ENCODE measurements around the gene CLCA1. TPM values are rescaled to one million over a fixed set of nuclear protein-coding genes. Genes with fewer than 3 reads are reported as not detected.
A peak's percentile ranks its signal among the peaks of the same experiment; 100 is the strongest.

The CLCA1 gene
- total RNA-seq, 1 donor from 2014 or later, result 0.05 TPM

- Histone ChIP-seq H3K4me3 (no peak overlapping the region), H3K27ac (replicated peaks) (peak overlapping the region; percentile 79), H3K36me3 (no peaks in the 10 kb centered on the region), H3K9me3 (replicated peaks) (no peaks in the 10 kb centered on the region), H3K27me3 (ENCODE audit: low read depth) (no peaks in the 10 kb centered on the region), H3K4me1 (peaks cover 17% of the 10 kb centered on the region)
- no peak for DNase-seq
- TF ChIP-seq, protein P1, sequence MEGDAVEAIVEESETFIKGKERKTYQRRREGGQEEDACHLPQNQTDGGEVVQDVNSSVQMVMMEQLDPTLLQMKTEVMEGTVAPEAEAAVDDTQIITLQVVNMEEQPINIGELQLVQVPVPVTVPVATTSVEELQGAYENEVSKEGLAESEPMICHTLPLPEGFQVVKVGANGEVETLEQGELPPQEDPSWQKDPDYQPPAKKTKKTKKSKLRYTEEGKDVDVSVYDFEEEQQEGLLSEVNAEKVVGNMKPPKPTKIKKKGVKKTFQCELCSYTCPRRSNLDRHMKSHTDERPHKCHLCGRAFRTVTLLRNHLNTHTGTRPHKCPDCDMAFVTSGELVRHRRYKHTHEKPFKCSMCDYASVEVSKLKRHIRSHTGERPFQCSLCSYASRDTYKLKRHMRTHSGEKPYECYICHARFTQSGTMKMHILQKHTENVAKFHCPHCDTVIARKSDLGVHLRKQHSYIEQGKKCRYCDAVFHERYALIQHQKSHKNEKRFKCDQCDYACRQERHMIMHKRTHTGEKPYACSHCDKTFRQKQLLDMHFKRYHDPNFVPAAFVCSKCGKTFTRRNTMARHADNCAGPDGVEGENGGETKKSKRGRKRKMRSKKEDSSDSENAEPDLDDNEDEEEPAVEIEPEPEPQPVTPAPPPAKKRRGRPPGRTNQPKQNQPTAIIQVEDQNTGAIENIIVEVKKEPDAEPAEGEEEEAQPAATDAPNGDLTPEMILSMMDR (IDR thresholded peaks at IDR 0.05; ENCODE audit: borderline replicate concordance), result no peak
- intact Hi-C loops (cut with micrococcal nuclease), result no loop called here
Observed at GRCh38 chr1:86429122-86429725, 39.5 kb upstream of the CLCA1 start.

- Histone ChIP-seq H3K36me3 (no peaks in the 10 kb centered on the region), H3K9me3 (replicated peaks) (no peaks in the 10 kb centered on the region), H3K4me3 (no peak overlapping the region), H3K4me1 (peaks cover 17% of the 10 kb centered on the region), H3K27ac (replicated peaks) (peak overlapping the region; percentile 79), H3K27me3 (ENCODE audit: low read depth) (no peaks in the 10 kb centered on the region)
- DNase-seq, result no peak
- TF ChIP-seq, protein P1 (IDR thresholded peaks at IDR 0.05; ENCODE audit: borderline replicate concordance), result no peak
- intact Hi-C loops (cut with micrococcal nuclease), result no loop called here
Observed at GRCh38 chr1:86429835-86430234, 38.9 kb upstream of the CLCA1 start.

DNA sequence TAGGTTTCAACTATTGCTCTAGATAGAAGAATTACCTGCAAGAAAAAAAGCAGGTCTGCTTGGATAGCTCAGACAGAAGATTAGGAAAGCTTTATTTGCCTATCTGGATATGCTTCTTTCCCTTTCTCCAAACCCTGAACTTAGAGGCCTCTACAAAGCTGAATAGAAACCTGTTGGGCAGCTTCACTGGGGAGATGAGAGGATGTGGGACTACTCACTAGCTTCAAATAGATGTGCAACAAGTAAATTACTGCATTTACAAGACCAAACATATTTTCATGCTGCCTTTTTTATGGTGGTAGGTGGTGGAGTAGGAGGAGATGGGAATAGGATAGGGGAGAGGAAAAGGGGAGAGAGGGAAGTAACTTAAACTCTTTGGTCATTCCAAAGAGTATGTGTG lies 38.4 kb upstream of the CLCA1 start:
- intact Hi-C loops (cut with micrococcal nuclease), result no loop called here
- H3K4me3 ChIP-seq, result no peak overlapping the region
- H3K27me3 ChIP-seq (ENCODE audit: low read depth), result no peaks in the 10 kb centered on the region
- DNase-seq, result no peak
- no peaks in the 10 kb centered on the region for H3K36me3 ChIP-seq
- peaks cover 17% of the 10 kb centered on the region for H3K4me1 ChIP-seq
- H3K9me3 ChIP-seq (replicated peaks), result no peaks in the 10 kb centered on the region
- TF ChIP-seq, protein P1 (IDR thresholded peaks at IDR 0.05; ENCODE audit: borderline replicate concordance), result no peak
- H3K27ac ChIP-seq (replicated peaks), result peak overlapping the region; percentile 79

GRCh38 chr1:86434059-86434458 lies 34.7 kb upstream of the CLCA1 start:
- TF ChIP-seq, protein P1 (IDR thresholded peaks at IDR 0.05; ENCODE audit: borderline replicate concordance), result no peak
- H3K9me3 ChIP-seq (replicated peaks), result no peaks in the 10 kb centered on the region
- peaks cover 16% of the 10 kb centered on the region for H3K4me1 ChIP-seq
- no peak overlapping the region for H3K27ac ChIP-seq (replicated peaks)
- intact Hi-C loops (cut with micrococcal nuclease), result no loop called here
- H3K4me3 ChIP-seq, result no peak overlapping the region
- no peak for DNase-seq
- H3K27me3 ChIP-seq (ENCODE audit: low read depth), result peaks cover 6% of the 10 kb centered on the region
- H3K36me3 ChIP-seq, result no peaks in the 10 kb centered on the region

DNA sequence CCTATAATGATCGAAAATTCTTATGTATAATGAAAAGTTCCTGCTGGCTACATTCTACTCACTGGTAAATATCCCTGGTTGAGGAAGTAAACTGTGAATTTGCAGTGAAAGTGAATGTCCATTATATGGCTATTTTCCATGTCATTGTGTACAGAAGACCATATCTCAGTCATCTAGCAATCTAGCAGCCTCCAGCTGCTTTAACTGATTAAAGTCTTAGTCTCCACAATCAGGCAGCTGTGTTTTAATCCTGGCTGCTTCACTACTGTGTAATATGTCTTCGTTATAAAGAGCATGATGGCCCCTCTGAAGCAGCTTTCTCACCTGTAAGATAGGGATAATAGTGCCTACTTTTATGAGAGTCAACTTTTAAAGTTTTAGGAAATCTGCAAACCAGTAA lies 33.4 kb upstream of the CLCA1 start:
- peaks cover 10% of the 10 kb centered on the region for H3K27me3 ChIP-seq (ENCODE audit: low read depth)
- intact Hi-C loops (cut with micrococcal nuclease), result no loop called here
- TF ChIP-seq, protein P1 (IDR thresholded peaks at IDR 0.05; ENCODE audit: borderline replicate concordance), result no peak

More for the DNA sequence above, 33.4 kb upstream of the CLCA1 start:
- Histone ChIP-seq H3K4me1 (peaks cover 4% of the 10 kb centered on the region), H3K36me3 (no peaks in the 10 kb centered on the region), H3K27ac (replicated peaks) (no peak overlapping the region), H3K9me3 (replicated peaks) (no peaks in the 10 kb centered on the region), H3K4me3 (no peak overlapping the region)
- DNase-seq, result no peak

Measured in left ventricle myocardium inferior (tissue), 1 donor.